ENCODE measurements around the gene IRGC. TPM values are rescaled to one million over a fixed set of nuclear protein-coding genes. Genes with fewer than 3 reads are reported as not detected.

IRGC gene
- total RNA-seq (not detected in 2 replicates), polyA plus RNA-seq (not detected in 2 replicates)

GRCh38 chr19:43715776-43716175 lies at the start of gene IRGC:
Gene IRGC (plus strand): TSS chr19:43716076. CDS start chr19:43718559, 2,483 bp downstream.
- Histone ChIP-seq H3K27me3 (no peaks in the 10 kb centered on the region), H3K36me3 (no peaks in the 10 kb centered on the region), H3K4me1 (ENCODE audit: low read depth) (no peaks in the 10 kb centered on the region), H3K27ac (no peak within 1 kb of the TSS), H3K9me3 (ENCODE audit: low read depth) (no peaks in the 10 kb centered on the region), H3K4me3 (no peak within 1 kb of the TSS)
- no peak for TF ChIP-seq CTCF (IDR thresholded peaks at IDR 0.05; ENCODE audit: low read depth, low read length)
- no peak for DNase-seq (ENCODE audit: low read depth in 1 of 2, low spot score in 1 of 2)

- TF ChIP-seq CTCF (IDR thresholded peaks at IDR 0.05; ENCODE audit: low read depth, low read length): no peak
- peak overlapping the region; percentile 15 for H3K4me3 ChIP-seq
- H3K9me3 ChIP-seq (ENCODE audit: low read depth): no peaks in the 10 kb centered on the region
- peaks cover 20% of the 10 kb centered on the region for H3K27me3 ChIP-seq
- H3K27ac ChIP-seq: no peak overlapping the region
- H3K4me1 ChIP-seq (ENCODE audit: low read depth): peaks cover 7% of the 10 kb centered on the region
- H3K36me3 ChIP-seq: no peaks in the 10 kb centered on the region
- DNase-seq (ENCODE audit: low read depth in 1 of 2, low spot score in 1 of 2): no peak
Measured at GRCh38 chr19:43667126-43667875, 48.6 kb upstream of the IRGC start.

- no peak for TF ChIP-seq CTCF (IDR thresholded peaks at IDR 0.05; ENCODE audit: low read depth, low read length)
- H3K4me3 ChIP-seq: peak overlapping the region; percentile 15
- peaks cover 7% of the 10 kb centered on the region for H3K4me1 ChIP-seq (ENCODE audit: low read depth)
- no peak overlapping the region for H3K27ac ChIP-seq
- DNase-seq (ENCODE audit: low read depth in 1 of 2, low spot score in 1 of 2): peak in 1 of 2 donors; percentile 26
- H3K9me3 ChIP-seq (ENCODE audit: low read depth): no peaks in the 10 kb centered on the region
- H3K27me3 ChIP-seq: peaks cover 20% of the 10 kb centered on the region
- no peaks in the 10 kb centered on the region for H3K36me3 ChIP-seq
Measured at GRCh38 chr19:43667876-43668405, 47.9 kb upstream of the IRGC start.

GRCh38 chr19:43668406-43669109 lies 47.3 kb upstream of the IRGC start:
- H3K9me3 ChIP-seq (ENCODE audit: low read depth): no peaks in the 10 kb centered on the region

More at GRCh38 chr19:43668406-43669109, 47.3 kb upstream of the IRGC start:
- no peak overlapping the region for H3K27ac ChIP-seq
- no peaks in the 10 kb centered on the region for H3K36me3 ChIP-seq
- H3K27me3 ChIP-seq: peaks cover 20% of the 10 kb centered on the region
- no peak for TF ChIP-seq CTCF (IDR thresholded peaks at IDR 0.05; ENCODE audit: low read depth, low read length)
- H3K4me3 ChIP-seq: peak overlapping the region; percentile 28
- H3K4me1 ChIP-seq (ENCODE audit: low read depth): peaks cover 7% of the 10 kb centered on the region
- DNase-seq (ENCODE audit: low read depth in 1 of 2, low spot score in 1 of 2): peak; percentile 99 to 100

Data from cardiac muscle cell (in vitro differentiated cells and primary cell).